Stimulated activated CD8-positive, alpha-beta memory T cell treated with anti-CD3 and anti-CD28 coated beads, Interleukin-12 subunit alpha, Interleukin-12 subunit beta, amount 100 ng/mL, for 24 hours (primary cell): ENCODE measurements around the gene MGAT5.

Experiments
- DNase-seq: peaks from one replicate; pipeline ENCODE4 v3.0.0-alpha.2; 2020; ENCODE audit errors: extremely low read depth

MGAT5 gene

GRCh38 chr2:134449751-134450513 is 196.1 kb downstream of the MGAT5 start:
- DNase-seq, result no peak

DNA sequence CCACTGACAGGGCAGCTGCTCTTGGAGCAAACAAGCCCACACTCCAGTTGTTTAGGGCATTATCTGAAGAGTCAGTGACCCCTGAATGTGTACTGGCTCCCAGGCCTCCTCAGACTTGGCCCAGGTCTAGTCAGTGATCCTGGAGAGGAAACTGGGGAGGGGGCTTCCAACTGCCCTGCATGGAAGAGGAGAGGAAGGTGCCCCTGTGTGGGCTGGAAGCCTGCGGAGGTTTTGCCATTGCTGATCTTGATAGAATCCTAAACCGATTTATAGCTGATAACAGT is 197.4 kb downstream of the MGAT5 start:
- no peak for DNase-seq

- no peak for DNase-seq
Observed at GRCh38 chr2:134452042-134452733, 198.3 kb downstream of the MGAT5 start.

DNA sequence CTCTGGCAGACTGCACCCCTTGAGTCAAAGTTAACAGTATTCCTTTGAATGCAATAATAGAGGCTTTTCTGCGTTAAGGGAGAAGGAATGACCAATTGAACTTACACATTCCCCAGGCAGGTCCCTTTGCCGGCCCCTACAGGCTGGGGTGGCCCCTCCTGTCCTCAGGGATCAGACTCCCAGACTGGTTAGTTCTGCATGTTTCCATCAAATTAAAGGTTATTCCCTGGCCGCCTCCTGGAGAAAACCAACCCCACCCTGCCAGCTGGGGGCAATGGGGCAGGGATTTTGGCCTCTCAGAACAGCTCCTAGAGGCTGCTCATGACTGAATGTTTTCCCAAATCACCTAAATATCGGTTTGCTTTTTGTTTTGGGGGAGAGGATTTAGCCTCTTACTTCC is 199.6 kb downstream of the MGAT5 start:
- no peak for DNase-seq

DNA sequence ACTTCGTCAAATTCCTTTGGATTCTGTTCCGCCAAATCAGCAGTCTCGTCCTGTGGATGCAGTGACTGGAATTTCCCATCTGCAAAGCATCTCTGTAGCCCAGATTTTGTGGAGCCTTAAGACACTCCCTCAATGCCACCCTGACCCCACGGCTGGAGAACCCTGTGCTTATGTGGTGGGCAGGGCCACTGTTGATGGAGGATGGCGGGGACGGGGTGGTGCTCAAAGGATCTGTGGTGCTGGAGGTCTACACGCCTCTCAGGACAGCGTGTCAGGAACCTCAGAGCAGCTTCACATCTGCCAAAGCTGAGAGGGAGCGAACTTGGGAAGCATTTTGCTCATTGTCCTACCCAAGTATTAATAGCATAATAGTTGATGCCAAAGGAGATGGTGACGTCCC is 200.1 kb downstream of the MGAT5 start:
- no peak for DNase-seq

DNA sequence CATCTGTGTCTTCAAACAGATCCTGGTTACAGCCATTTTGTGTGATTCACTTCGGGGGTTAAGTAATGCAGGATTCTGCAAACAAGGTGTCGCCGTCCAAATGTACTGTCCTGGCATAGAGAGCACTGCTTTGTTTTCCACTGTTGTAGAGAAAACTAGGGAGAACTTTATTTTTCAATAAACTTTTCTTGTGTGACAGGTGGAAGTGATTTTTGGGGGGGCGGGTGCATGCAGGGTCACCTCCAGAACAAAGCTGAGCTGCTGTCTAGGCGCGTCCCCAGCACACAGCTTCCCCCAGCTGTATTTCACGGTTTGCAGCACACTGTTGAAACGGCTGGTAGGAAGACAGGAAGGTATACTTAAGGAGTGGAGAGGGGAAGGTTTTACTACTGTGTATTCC is 200.6 kb downstream of the MGAT5 start:
- DNase-seq, result no peak

DNA sequence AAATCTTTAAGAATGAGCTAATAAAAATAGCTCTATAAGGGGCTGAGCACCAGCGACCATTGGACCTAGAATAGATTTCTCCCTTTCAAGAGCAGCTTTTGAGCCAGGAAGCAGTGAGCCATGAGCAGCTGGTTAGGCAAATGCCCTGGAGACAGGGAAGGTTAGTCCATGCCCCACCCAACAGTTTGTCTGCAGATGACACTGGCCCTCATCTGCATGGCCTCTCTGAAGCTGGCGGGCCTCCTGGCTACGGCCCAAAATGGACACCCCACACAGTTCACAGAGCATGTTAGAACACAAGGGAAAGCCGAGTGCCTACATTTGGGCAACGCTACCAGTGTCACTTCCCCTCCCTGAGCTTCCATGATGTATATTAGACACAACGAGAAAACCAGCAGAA is 201.1 kb downstream of the MGAT5 start:
- DNase-seq, result no peak

DNA sequence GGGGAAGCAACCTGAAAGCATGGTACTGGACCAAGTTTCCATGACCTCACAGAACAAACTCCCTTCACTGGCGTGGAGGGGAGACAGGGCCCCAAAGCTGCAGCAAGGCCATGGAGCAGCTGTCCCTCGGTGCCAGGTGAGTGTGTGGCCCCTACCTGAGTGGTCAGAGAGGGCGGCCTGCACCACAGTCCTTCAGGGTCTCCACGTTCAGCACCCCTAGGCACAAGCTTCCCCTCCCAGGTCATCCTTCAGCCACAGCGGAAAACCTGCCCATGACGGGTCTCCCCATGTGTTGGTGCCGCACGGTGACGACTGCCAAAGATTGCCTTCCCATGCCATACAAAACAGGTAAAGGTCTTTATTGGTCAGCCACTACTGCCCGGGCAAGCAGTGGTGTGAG is 201.6 kb downstream of the MGAT5 start:
- DNase-seq, result no peak

DNA sequence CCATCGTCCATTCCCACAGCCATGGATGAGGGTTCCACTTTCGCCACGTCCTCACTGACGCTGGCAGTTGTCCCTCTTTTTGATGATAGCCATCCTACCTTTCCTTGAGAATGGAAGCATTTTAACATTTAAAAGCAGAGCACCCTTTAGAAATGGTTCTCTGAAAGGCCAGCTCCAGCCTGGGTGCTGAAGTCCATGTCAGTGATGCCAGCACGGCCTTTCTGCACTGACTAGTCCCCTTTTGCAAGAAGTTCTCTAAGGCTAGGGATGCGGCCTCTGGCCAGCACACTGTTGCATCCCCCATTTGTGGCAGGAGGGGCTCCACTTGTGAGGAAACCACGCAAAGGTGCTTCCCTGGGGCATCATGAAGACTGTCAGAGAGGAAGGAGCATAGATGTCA is 203.5 kb downstream of the MGAT5 start:
- no peak for DNase-seq

DNA sequence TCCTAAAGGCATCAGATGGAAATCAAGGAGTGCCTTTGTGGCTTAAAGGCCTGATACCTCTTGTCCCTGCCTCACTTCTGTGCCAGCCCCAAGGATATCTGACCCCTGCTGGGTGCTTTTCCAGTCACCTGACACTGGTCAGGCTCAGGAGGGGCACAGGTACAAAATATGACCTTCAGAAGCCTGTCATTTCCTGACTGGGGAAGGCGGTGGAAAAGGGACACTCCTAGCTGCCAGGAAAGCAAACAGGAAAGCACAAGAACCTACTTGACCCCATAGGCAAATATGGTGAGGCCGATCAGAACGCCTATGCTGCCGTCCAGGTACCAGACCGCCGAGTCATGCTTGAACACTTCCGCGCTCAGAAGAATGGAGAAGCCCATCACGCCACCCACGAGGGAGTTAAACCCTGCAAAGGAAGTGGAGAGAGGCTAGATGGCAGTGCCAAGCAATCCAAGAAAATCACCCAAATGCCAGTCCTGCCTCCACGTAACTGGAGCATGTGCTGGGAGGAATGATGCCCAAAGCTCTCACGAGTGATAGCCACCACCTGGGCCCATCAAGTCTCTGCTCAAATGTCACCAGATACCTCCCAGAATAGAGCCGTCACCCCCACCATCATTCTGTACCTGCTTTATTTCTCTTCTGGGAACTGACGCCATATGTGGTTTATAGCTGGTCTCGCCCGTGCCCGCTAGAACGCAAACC is 204.0 kb downstream of the MGAT5 start:
- DNase-seq, result no peak

DNA sequence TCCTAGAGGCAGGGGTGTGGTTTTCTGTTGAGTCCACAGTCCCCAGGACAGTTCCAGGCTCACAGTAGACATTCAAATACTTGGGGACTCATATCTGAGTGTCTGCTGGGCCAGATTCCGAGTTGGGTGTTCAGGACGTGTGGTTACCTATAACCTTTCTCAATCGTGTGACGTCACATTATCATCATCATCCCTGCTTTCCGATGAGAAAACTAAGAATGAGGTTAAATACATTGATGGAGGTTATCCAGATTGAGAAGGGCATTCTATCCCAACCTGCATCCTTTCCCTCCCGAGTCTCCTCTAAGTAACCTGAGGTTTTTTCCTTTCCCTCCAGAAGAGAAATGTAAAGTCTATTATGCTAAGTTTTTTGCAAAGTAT is 204.6 kb downstream of the MGAT5 start:
- no peak for DNase-seq

DNA sequence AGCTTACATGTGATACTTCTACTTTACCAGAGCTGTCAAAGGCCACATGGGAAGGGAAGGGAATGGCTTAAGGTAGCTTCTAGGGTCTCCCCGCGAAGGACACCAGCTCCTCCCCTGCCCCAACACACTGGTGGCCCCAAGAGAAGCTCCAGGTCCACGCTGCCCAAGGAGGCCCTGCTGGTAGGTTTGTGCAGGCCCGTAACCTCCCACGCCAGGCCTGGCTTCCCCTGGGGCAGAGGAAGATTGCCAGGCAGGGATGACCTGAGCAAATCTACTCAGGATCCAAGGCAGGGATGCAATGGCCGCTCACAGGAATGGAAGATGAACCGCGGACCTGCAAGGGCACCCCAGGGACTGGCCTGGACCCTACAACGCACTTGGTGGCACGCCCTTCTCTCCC is 205.1 kb downstream of the MGAT5 start:
- DNase-seq, result no peak

DNA sequence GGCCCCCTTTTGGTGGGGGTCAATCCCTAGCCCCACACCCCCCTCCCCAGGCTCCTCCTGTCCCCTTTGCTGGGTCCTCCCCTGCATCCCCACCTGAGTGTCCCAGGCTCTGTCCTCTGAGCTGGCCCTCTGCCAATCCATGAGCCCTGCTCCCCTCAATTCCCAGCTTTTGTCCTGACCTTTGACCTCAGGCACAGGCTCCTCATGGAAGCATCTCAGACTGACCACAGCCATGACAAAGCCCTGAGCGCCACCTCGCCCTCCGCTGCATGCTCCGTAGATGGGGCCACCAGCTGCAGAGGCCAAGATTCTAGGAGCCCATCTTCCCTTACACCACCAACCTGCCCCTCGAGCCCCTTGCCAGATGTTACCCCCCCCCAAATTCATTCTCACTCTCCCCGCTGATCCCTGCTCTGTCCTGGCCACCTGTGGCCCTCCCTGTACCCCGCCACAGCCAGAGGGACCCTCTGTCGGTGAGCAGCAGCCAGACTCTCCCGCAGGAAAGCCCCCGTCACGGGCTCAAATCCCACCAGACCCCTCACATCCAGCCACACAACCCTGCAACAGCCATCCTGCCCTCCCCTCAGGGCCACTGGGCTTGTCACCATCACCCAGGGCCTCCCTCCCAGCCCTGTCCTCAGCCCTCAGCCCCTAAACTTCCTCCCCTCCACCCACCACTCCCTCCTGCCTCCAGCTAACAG is 206.0 kb downstream of the MGAT5 start:
- DNase-seq, result no peak

DNA sequence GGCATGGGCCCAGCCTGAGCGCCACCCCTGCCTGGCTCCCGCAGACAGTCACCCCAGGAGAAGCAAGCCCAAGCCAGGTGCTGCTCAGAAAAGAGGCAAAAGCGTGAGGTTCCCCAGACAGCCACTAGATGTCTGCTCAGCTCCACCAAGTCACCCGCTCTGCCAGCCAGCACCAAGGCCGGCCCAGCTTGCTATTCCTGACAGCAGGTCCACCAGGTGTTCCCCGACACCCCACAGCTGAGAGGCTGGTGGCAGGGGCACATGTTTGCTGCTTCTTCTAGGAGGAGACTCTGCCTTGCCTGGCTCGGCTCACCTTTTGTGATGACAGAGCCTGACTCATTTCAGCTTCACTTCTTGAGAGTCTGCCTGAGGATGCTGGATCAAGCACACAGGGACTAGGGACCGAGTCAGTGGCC is 206.7 kb downstream of the MGAT5 start:
- no peak for DNase-seq

GRCh38 chr2:134461511-134461910 is 207.6 kb downstream of the MGAT5 start:
- no peak for DNase-seq

GRCh38 chr2:134462275-134462674 is 208.4 kb downstream of the MGAT5 start:
- no peak for DNase-seq

GRCh38 chr2:134462791-134463698 is 209.2 kb downstream of the MGAT5 start:
- no peak for DNase-seq

- no peak for DNase-seq
Observed at GRCh38 chr2:134463699-134464022, 209.8 kb downstream of the MGAT5 start.

DNA sequence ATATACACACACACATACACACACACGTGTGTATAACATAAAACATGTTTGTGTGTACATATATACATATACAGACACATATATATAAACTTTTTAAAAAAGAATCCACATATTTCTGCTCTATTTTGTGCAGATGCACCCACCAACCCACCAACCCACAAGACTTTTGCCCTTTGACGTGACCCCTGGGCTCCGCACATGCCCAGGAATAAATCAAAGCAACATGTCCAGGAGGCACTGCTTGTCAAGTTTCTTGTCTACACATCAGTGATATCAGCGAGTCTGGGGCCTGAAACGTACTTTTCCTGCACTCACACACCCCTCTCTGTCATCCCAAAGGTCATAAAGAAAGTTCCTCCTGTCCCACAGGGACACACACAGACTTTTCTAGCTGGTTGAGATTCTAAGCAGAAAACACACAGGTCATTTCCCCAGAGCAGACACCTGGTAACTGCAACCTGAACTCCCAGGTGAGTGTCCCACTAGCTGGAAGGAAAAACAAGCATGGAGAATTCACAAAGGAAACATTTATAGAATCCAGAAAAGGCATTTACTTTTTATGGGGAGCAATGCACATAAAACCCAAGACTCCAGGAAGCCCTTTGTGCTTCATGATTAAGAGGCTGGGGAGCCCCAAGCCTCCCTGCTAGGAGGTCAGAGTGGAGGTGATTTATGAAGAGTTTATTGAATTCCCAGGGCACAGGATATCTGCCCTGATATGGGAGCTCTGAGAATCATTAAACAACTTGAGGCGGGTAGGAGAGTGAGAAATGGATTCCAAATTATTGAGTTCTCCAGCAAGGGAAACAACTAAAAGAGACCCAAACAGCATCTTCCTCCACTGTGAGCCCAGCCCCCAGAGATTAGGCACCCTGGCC is 211.6 kb downstream of the MGAT5 start:
- DNase-seq, result no peak

DNA sequence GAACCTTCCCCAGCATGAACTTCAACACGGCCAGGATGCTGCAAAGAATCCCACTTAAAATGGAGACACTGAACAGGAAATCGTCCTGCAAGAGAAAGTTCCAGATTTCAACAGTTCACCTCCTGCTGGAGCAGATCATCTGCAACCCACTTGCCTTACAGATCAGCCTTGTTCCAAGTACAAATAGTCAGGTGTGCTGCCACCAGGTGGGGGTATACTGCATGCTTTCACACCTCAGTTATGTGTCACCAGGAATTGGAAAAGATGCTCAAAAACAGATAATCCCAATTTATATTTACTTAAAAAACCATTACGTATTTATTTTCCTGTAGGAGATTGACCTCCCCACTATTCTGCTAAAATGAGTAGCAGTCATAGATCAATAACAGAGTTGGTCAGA is 212.3 kb downstream of the MGAT5 start:
- DNase-seq, result no peak

GRCh38 chr2:134468164-134468563 is 214.3 kb downstream of the MGAT5 start:
- no peak for DNase-seq
